ENCODE results near the gene DRD3.

- TF ChIP-seq FOXM1 (IDR thresholded peaks at IDR 0.05; ENCODE audit: low read depth) (no peak), TAF1 (IDR thresholded peaks at IDR 0.05; ENCODE audit: borderline replicate concordance, low read depth, low read length) (no peak), REST (IDR thresholded peaks at IDR 0.05; ENCODE audit: low read depth, low read length) (no peak), RCOR1 (IDR thresholded peaks at IDR 0.05; ENCODE audit: low read length) (no peak), CTCF (IDR thresholded peaks at IDR 0.05) (no peak), EP300 (IDR thresholded peaks at IDR 0.05; ENCODE audit: borderline replicate concordance in 1 of 2, low read depth in 1 of 2, low read length in 1 of 2) (no peak), MAX (IDR thresholded peaks at IDR 0.05; ENCODE audit: low read depth) (no peak), YY1 (IDR thresholded peaks at IDR 0.05; ENCODE audit: low read depth) (no peak), POLR2AphosphoS5 (IDR thresholded peaks at IDR 0.05; ENCODE audit: low read depth, low read length) (no peak), RFX5 (IDR thresholded peaks at IDR 0.05; ENCODE audit: low read length) (no peak)
Observed at GRCh38 chr3:114104414-114104813, 74.4 kb downstream of the DRD3 start.

All from SK-N-SH (cell line).